PC-3 (cell line): ENCODE measurements around the gene ITGA3. TPM values are rescaled to one million over a fixed set of nuclear protein-coding genes. Genes with fewer than 3 reads are reported as not detected.

Experiments
- ATAC-seq: fragments of 200-7000 bp; cut with Tn5 transposase; 2 replicates; pipeline ENCODE4 v1.9.1; 2020; ENCODE audit warnings: mild to moderate bottlenecking, moderate library complexity
- BruUV-seq: library from RNA; stranded (reverse); fragments of 400-500 nt; replicated peaks from 2 replicates; lab custom pipeline; 2021; lab: Mats Ljungman, UMichigan
- CTCF ChIA-PET: fragments of 300-600 bp; sonication (Branson Sonifier 250); formaldehyde crosslinking; loops from one replicate; lab custom pipeline; 2022; ENCODE audit warnings: antibody characterized with exemption; lab: Charles Lee
- POLR2A ChIA-PET: fragments of 300-600 bp; sonication (Branson Sonifier 250); formaldehyde crosslinking; loops from one replicate; lab custom pipeline; 2022; ENCODE audit warnings: antibody characterized with exemption; ENCODE audit not compliant: unreplicated experiment; lab: Charles Lee
- DNase-seq: peaks from one replicate; pipeline ENCODE4 v3.0.0-alpha.2; 2015
- H2AFZ ChIP-seq: fragments of 300-600 bp; sonication (generic); 2 replicates; pipeline ENCODE4 v1.6.0; 2016; ENCODE audit warnings: antibody characterized with exemption, low read length
- H3F3A ChIP-seq: fragments of 300-600 bp; sonication (generic); one replicate; pipeline ENCODE4 v1.6.0; 2017; ENCODE audit warnings: antibody characterized with exemption, low read length, control low read depth, mild to moderate bottlenecking; ENCODE audit not compliant: unreplicated experiment
- H3K27ac ChIP-seq: fragments of 300-600 bp; sonication (generic); 2 replicates; pipeline ENCODE4 v1.5.1; 2016; ENCODE audit warnings: mild to moderate bottlenecking, low read length
- H3K27me3 ChIP-seq: fragments of 300-600 bp; sonication (generic); 2 replicates; pipeline ENCODE4 v1.6.1; 2016; ENCODE audit warnings: low read length, mixed read lengths
- H3K36me3 ChIP-seq: fragments of 300-600 bp; sonication (generic); 2 replicates; pipeline ENCODE4 v1.6.1; 2016; ENCODE audit warnings: low read depth, mixed run types, low read length, mixed read lengths
- H3K4me1 ChIP-seq: fragments of 300-600 bp; sonication (generic); 2 replicates; pipeline ENCODE4 v1.5.1; 2016; ENCODE audit warnings: low read length; ENCODE audit not compliant: insufficient read depth
- H3K4me2 ChIP-seq: fragments of 300-600 bp; sonication (generic); 2 replicates; pipeline ENCODE4 v1.6.0; 2016; ENCODE audit warnings: low read length
- H3K4me3 ChIP-seq: fragments of 300-600 bp; sonication (generic); 2 replicates; pipeline ENCODE4 v1.5.1; 2016; ENCODE audit warnings: mild to moderate bottlenecking, low read length, mixed read lengths
- H3K79me2 ChIP-seq: fragments of 300-600 bp; sonication (generic); 2 replicates; pipeline ENCODE4 v1.6.1; 2017; ENCODE audit warnings: low read length, mixed read lengths
- H3K9ac ChIP-seq: fragments of 300-600 bp; sonication (generic); 2 replicates; pipeline ENCODE4 v1.6.0; 2016; ENCODE audit warnings: mild to moderate bottlenecking, low read length
- H3K9me2 ChIP-seq: fragments of 300-600 bp; sonication (generic); replicated peaks from 2 replicates; pipeline ENCODE4 v1.6.1; 2016; ENCODE audit warnings: mixed run types, low read length, mixed read lengths
- H3K9me3 ChIP-seq: fragments of 300-600 bp; sonication (generic); 2 replicates; pipeline ENCODE4 v1.6.1; 2016; ENCODE audit warnings: low read length, mixed read lengths
- H4K20me1 ChIP-seq: fragments of 300-600 bp; sonication (generic); 2 replicates; pipeline ENCODE4 v1.6.1; 2016; ENCODE audit warnings: low read length, mixed read lengths
- CTCF ChIP-seq: fragments of 300-600 bp; sonication (generic); conservative IDR thresholded peaks from 2 replicates; pipeline ENCODE4 v1.5.1; 2017; ENCODE audit warnings: antibody characterized with exemption, low read depth, mild to moderate bottlenecking, low read length
- EZH2 ChIP-seq: fragments of 300-600 bp; sonication (generic); IDR thresholded peaks from one replicate; pipeline ENCODE4 v1.6.1; 2017; ENCODE audit warnings: antibody characterized with exemption, mild to moderate bottlenecking, low read length; ENCODE audit not compliant: unreplicated experiment
- EZH2phosphoT487 ChIP-seq: fragments of 300-600 bp; sonication (generic); IDR thresholded peaks from 2 replicates; pipeline ENCODE4 v1.6.1; 2018; ENCODE audit warnings: mild to moderate bottlenecking, antibody characterized with exemption, low read length, borderline replicate concordance
- intact Hi-C: fragments of 100-400 bp; cut with micrococcal nuclease; formaldehyde crosslinking; loops from 2 replicates; pipeline ENCODE4 v1.9.0; 2023
- total RNA-seq: library from RNA; depleted of rRNA; stranded (reverse); fragments of >200 nt; gene quantifications from 2 replicates; pipeline ENCODE4 v1.2.3, GENCODE V29; 2014

The ITGA3 gene
- total RNA-seq, 1 experiment from 2014 or later, result 598 TPM

- intact Hi-C loops, result no loop called here
- DNase-seq (no peak), ATAC-seq (no peak)
- H4K20me1 ChIP-seq, result no peaks in the 10 kb centered on the region
- no peaks in the 10 kb centered on the region for H3K9me2 ChIP-seq
- H2AFZ ChIP-seq, result no peak overlapping the region
- H3K4me1 ChIP-seq, result peaks cover 20% of the 10 kb centered on the region
- no peak overlapping the region for H3K4me3 ChIP-seq
- TF ChIP-seq CTCF (no peak), EZH2phosphoT487 (no peak), EZH2 (no peak)
- ChIA-PET CTCF (no interaction called here), POLR2A (no interaction called here)
- H3K9ac ChIP-seq, result no peak overlapping the region
- no peaks in the 10 kb centered on the region for H3K27me3 ChIP-seq
- H3K27ac ChIP-seq, result no peak overlapping the region
- BruUV-seq, result no TSS peak
- H3K79me2 ChIP-seq, result no peaks in the 10 kb centered on the region
- no peaks in the 10 kb centered on the region for H3K9me3 ChIP-seq
- H3K36me3 ChIP-seq, result no peaks in the 10 kb centered on the region
- no peaks in the 10 kb centered on the region for H3F3A ChIP-seq
- no peak overlapping the region for H3K4me2 ChIP-seq
Measured at GRCh38 chr17:50034498-50035364, 21.2 kb upstream of the ITGA3 start.

- no peak overlapping the region for H3K4me3 ChIP-seq
- no peaks in the 10 kb centered on the region for H3K36me3 ChIP-seq
- no peaks in the 10 kb centered on the region for H3K9me2 ChIP-seq
- CTCF ChIA-PET, result no interaction called here
- no peak overlapping the region for H2AFZ ChIP-seq
- no peak for TF ChIP-seq EZH2phosphoT487
- no peak for TF ChIP-seq EZH2
- no peak for TF ChIP-seq CTCF
- H3K9me3 ChIP-seq, result no peaks in the 10 kb centered on the region
- intact Hi-C loops, result no loop called here
- ATAC-seq, result no peak
- no peak overlapping the region for H3K27ac ChIP-seq
- BruUV-seq, result no TSS peak
- H3F3A ChIP-seq, result no peaks in the 10 kb centered on the region
- H3K4me2 ChIP-seq, result no peak overlapping the region
- no peak for DNase-seq
- POLR2A ChIA-PET, result no interaction called here
- H3K27me3 ChIP-seq, result no peaks in the 10 kb centered on the region
- H3K4me1 ChIP-seq, result peaks cover 20% of the 10 kb centered on the region
- no peaks in the 10 kb centered on the region for H4K20me1 ChIP-seq
- no peak overlapping the region for H3K9ac ChIP-seq
- H3K79me2 ChIP-seq, result no peaks in the 10 kb centered on the region
Measured at GRCh38 chr17:50035421-50035879, 20.5 kb upstream of the ITGA3 start.

GRCh38 chr17:50035945-50036344 is 20.0 kb upstream of the ITGA3 start:
- ChIA-PET CTCF (no interaction called here), POLR2A (no interaction called here)
- ATAC-seq (no peak), DNase-seq (no peak)
- Histone ChIP-seq H3K4me2 (no peak overlapping the region), H4K20me1 (no peaks in the 10 kb centered on the region), H3K4me1 (peaks cover 20% of the 10 kb centered on the region), H3K9me2 (no peaks in the 10 kb centered on the region), H3F3A (no peaks in the 10 kb centered on the region), H3K27me3 (no peaks in the 10 kb centered on the region), H3K9me3 (no peaks in the 10 kb centered on the region), H3K36me3 (no peaks in the 10 kb centered on the region), H3K79me2 (no peaks in the 10 kb centered on the region), H2AFZ (no peak overlapping the region), H3K27ac (no peak overlapping the region), H3K4me3 (no peak overlapping the region), H3K9ac (no peak overlapping the region)
- intact Hi-C loops, result no loop called here
- BruUV-seq, result no TSS peak
- TF ChIP-seq EZH2phosphoT487, result no peak
- TF ChIP-seq CTCF, result no peak
- TF ChIP-seq EZH2, result no peak
